HS-27A (cell line): ENCODE data around the gene TNC.

Source experiments
- DNase-seq: peaks from one replicate; pipeline ENCODE4 v3.0.0-alpha.2; 2012; ENCODE audit warnings: low read depth, missing footprints

TNC gene

GRCh38 chr9:115117999-115118878 is at the start of gene TNC:
TSS of gene TNC (minus strand) at chr9:115118157. CDS start at chr9:115091018, 27,139 bp downstream.
- no peak for DNase-seq

- no peak for DNase-seq
These were observed 49.2 kb upstream of the TNC start for GRCh38 chr9:115167175-115167574.

GRCh38 chr9:115165233-115165632 is 47.3 kb upstream of the TNC start:
- DNase-seq, result no peak

GRCh38 chr9:115164511-115164974 is 46.6 kb upstream of the TNC start:
- DNase-seq, result no peak

- DNase-seq, result no peak
These were observed 45.0 kb upstream of the TNC start for GRCh38 chr9:115162946-115163345.

- no peak for DNase-seq
These were observed 43.5 kb upstream of the TNC start for GRCh38 chr9:115161446-115161845.

- DNase-seq, result no peak
These were observed 40.9 kb upstream of the TNC start for GRCh38 chr9:115158661-115159481.

GRCh38 chr9:115157245-115157674 is 39.3 kb upstream of the TNC start:
- no peak for DNase-seq

GRCh38 chr9:115155037-115155436 is 37.1 kb upstream of the TNC start:
- no peak for DNase-seq

GRCh38 chr9:115154617-115155016 is 36.7 kb upstream of the TNC start:
- no peak for DNase-seq

GRCh38 chr9:115152281-115152820 is 34.4 kb upstream of the TNC start:
- no peak for DNase-seq

GRCh38 chr9:115148721-115149120 is 30.8 kb upstream of the TNC start:
- no peak for DNase-seq

- DNase-seq, result peak; percentile 78
These were observed 28.6 kb upstream of the TNC start for GRCh38 chr9:115146581-115147021.

- no peak for DNase-seq
These were observed 26.7 kb upstream of the TNC start for GRCh38 chr9:115144706-115145105.

GRCh38 chr9:115143689-115144088 is 25.7 kb upstream of the TNC start:
- no peak for DNase-seq

GRCh38 chr9:115142517-115143270 is 24.7 kb upstream of the TNC start:
- DNase-seq, result no peak

- DNase-seq, result no peak
These were observed 24.1 kb upstream of the TNC start for GRCh38 chr9:115142090-115142489.

- no peak for DNase-seq
These were observed 23.7 kb upstream of the TNC start for GRCh38 chr9:115141612-115142011.

- no peak for DNase-seq
These were observed 20.2 kb upstream of the TNC start for GRCh38 chr9:115138151-115138550.

- no peak for DNase-seq
These were observed 19.6 kb upstream of the TNC start for GRCh38 chr9:115137526-115137925.

- no peak for DNase-seq
These were observed 18.1 kb upstream of the TNC start for GRCh38 chr9:115135821-115136778.
